ENCODE measurements around the gene CLK3. TPM values are rescaled to one million over a fixed set of nuclear protein-coding genes. Genes with fewer than 3 reads are reported as not detected.
"Not testable (repeated sequence)": the region's sequence is repeated elsewhere in the genome, so short reads cannot be mapped to it uniquely, and the experiment has no call there.

The CLK3 gene
- total and polyA plus RNA-seq, 8 donors = 58.0 to 91.0 (median 80.3) TPM

DNA sequence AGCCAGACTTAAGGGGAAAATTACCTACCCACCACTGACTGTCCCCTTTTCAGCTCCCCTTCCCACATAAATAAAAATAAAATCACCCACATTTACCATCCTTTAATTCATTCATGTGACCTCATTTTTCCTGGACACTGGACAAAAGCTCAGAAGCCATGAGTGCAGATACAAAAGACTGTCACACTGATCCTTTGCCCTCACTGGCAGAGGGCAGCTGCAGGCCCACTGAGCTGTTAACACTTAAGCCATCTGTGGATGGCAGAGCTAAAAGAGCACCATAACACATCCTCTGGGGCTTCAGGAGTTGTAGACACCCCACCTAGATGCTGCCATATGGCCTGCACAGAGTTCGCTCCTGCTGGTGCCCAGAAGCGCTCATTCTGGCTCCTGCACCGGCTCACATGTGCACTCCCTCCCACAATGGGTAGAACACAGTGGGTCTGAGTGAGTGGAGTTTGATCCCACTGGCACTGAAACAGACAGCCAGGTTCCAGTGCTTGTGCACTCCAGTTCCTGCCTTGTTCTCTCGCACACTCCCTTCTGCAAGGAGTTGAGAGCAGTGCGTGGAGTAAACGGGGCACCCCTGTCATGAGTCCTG is 41.4 kb downstream of the CLK3 start:
- Histone ChIP-seq H3K27me3 (no peaks in the 10 kb centered on the region), H3K9me3 (no peaks in the 10 kb centered on the region), H3K27ac (no peak overlapping the region), H3K36me3 (peaks cover 0 to 8% of the 10 kb centered on the region in 2 donors), H3K4me1 (peaks cover 14 to 21% of the 10 kb centered on the region in 2 donors), H3K4me3 (no peak overlapping the region)
- ATAC-seq = no peak
- TF ChIP-seq, protein P1, sequence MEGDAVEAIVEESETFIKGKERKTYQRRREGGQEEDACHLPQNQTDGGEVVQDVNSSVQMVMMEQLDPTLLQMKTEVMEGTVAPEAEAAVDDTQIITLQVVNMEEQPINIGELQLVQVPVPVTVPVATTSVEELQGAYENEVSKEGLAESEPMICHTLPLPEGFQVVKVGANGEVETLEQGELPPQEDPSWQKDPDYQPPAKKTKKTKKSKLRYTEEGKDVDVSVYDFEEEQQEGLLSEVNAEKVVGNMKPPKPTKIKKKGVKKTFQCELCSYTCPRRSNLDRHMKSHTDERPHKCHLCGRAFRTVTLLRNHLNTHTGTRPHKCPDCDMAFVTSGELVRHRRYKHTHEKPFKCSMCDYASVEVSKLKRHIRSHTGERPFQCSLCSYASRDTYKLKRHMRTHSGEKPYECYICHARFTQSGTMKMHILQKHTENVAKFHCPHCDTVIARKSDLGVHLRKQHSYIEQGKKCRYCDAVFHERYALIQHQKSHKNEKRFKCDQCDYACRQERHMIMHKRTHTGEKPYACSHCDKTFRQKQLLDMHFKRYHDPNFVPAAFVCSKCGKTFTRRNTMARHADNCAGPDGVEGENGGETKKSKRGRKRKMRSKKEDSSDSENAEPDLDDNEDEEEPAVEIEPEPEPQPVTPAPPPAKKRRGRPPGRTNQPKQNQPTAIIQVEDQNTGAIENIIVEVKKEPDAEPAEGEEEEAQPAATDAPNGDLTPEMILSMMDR (IDR thresholded peaks at IDR 0.05) = no peak
- no peak for DNase-seq
- intact Hi-C loops (cut with DNase I) = no loop called here

DNA sequence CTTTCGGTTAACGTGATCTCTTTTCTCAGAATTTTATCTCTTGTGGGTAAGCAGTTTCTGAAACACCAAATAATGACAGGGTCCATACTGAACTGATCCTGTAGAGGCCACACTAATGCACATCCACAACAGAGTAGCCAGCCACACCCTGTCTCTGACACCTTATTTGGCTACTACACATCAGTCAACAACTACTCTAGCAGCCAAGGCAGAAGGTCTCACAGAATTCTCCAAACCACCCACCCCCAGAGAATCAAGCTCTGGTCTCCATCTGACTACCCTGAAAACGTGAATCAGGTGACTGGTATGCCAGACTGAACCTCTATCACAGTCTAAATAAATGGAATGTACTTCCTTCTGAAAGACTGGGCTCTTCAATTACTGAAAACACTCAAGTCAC is 42.2 kb downstream of the CLK3 start:
- peaks cover 0 to 4% of the 10 kb centered on the region in 2 donors for H3K36me3 ChIP-seq
- H3K9me3 ChIP-seq = no peaks in the 10 kb centered on the region
- peaks cover 14 to 26% of the 10 kb centered on the region in 2 donors for H3K4me1 ChIP-seq
- no peak for DNase-seq
- peak; percentile 29 for ATAC-seq
- H3K27ac ChIP-seq = no peak overlapping the region
- H3K4me3 ChIP-seq = no peak overlapping the region
- intact Hi-C loops (cut with DNase I) = no loop called here
- TF ChIP-seq, protein P1 (IDR thresholded peaks at IDR 0.05) = no peak
- H3K27me3 ChIP-seq = no peaks in the 10 kb centered on the region

DNA sequence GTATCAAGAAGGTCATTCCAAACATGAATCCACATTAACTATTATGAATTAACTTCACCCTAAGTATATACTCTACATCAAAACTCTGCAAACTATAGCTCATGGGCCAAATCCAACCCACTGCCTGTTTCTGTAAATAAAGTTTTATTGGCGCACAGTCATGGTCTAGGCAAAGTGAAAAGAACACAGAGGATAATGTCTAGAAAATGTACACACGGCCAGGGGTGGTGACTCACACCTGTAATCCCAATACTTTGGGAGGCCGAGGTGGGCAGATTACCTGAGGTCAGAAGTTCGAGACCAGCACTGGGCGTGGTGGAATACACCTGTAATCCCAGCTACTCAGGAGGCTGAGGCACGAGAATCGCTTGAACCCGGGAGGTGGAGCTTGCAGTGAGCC is 45.6 kb downstream of the CLK3 start:
- H3K9me3 ChIP-seq; ATAC-seq; H3K27ac ChIP-seq; H3K27me3 ChIP-seq; DNase-seq; H3K4me3 ChIP-seq; intact Hi-C loops (cut with DNase I); H3K36me3 ChIP-seq: not testable (repeated sequence)
- peaks cover 16 to 36% of the 10 kb centered on the region in 2 donors for H3K4me1 ChIP-seq

DNA sequence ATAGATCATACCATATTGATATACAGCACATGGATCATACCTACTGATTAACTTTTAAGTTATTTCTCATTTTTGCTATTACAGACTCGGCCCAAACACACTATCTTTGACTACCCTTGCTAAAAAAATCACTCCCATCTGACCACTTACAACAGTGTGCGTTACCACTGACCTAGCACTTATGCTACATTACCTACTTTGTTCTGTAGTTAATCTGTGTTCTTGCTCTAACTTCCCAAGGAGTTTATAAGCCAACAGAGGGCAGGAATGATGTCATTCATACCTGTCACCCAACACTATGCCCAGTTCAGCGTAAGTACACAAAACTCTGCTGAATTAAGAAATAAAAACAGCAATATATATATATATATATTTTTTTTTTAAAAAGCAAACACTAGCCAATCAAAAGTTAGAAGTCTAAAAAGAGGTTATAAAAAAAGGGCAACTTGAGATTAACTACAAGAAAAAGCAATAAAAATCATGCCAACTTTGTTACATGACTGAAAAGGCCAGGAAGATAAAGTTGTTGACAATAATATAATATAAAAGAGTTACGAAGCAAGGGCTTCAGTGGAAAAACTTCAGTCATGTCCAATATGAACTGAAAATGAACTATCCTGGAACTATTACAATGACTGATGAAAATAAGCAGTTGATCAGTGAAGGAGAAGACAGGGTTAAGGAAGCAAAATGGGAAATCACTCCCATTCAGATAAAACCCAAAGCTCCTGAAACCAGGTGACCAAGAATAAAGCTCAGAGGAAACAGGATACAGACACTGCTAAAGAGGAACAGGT is 46.6 kb downstream of the CLK3 start:
- H3K4me3 ChIP-seq = no peak overlapping the region
- H3K27ac ChIP-seq = no peak overlapping the region
- H3K4me1 ChIP-seq = peaks cover 16 to 36% of the 10 kb centered on the region in 2 donors
- no peaks in the 10 kb centered on the region for H3K27me3 ChIP-seq
- H3K9me3 ChIP-seq = no peaks in the 10 kb centered on the region
- TF ChIP-seq, protein P1 (IDR thresholded peaks at IDR 0.05) = no peak
- intact Hi-C loops (cut with DNase I) = no loop called here
- no peak for ATAC-seq
- no peak for DNase-seq
- no peaks in the 10 kb centered on the region for H3K36me3 ChIP-seq

DNA sequence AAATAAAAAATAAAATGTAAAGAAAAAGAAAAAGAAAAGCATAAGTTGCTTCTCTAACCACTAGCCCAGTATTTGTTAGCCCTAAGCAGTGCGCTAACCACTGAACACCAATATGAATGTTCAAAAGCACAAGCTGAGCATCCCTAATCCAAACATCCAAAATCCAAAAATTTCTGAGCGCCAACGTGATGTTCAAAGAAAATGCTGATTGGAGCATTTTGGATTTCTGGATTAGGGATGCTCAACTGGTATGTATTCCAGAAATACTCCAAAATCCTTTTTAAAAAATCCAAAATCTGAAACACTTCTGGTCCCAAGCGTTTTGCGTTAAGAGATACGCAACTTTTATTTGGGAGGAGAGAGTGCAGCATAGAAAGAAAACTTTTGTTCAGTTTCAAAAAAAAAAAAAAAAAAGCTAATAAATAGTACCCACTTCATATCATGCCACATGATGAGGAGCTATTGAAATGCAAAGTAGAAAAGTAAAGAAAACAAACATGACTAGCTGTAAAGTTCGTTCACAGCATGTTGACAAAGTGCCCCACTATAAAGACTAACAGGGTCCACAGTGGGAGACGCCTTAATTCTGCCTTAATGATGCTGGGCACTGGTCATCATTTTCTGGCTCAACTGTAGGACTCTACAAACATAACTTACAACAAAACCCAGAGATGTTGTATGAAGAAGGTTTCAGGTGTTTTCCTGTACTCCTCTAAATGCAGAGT is 47.8 kb downstream of the CLK3 start:
- TF ChIP-seq, protein P1 (IDR thresholded peaks at IDR 0.05) = no peak
- DNase-seq (no peak), ATAC-seq (no peak)
- H3K27ac ChIP-seq = peak overlapping the region; percentile 30 to 65
- H3K27me3 ChIP-seq = no peaks in the 10 kb centered on the region
- no peak overlapping the region for H3K4me3 ChIP-seq
- no peaks in the 10 kb centered on the region for H3K9me3 ChIP-seq
- peaks cover 16 to 32% of the 10 kb centered on the region in 2 donors for H3K4me1 ChIP-seq
- intact Hi-C loops (cut with DNase I) = no loop called here
- no peaks in the 10 kb centered on the region for H3K36me3 ChIP-seq

All from left lung (tissue), 10 donors.